HG03460 (cell line): ENCODE data around the gene SGIP1.

Experiments used
- ATAC-seq: cut with Tn5 transposase; IDR thresholded peaks from one replicate; pipeline ENCODE4 v1.9.1; 2021; ENCODE audit not compliant: unreplicated experiment

Gene SGIP1

GRCh38 chr1:66520655-66521054 lies 13.3 kb upstream of the SGIP1 start:
- ATAC-seq: no peak

GRCh38 chr1:66521721-66522365 lies 12.1 kb upstream of the SGIP1 start:
- no peak for ATAC-seq

GRCh38 chr1:66523562-66523961 lies 10.4 kb upstream of the SGIP1 start:
- no peak for ATAC-seq

GRCh38 chr1:66525086-66525485 lies 8.9 kb upstream of the SGIP1 start:
- no peak for ATAC-seq

GRCh38 chr1:66526036-66526435 lies 7.9 kb upstream of the SGIP1 start:
- no peak for ATAC-seq

GRCh38 chr1:66526991-66527390 lies 7.0 kb upstream of the SGIP1 start:
- ATAC-seq: no peak

GRCh38 chr1:66527686-66528085 lies 6.3 kb upstream of the SGIP1 start:
- no peak for ATAC-seq

GRCh38 chr1:66528580-66528979 lies 5.4 kb upstream of the SGIP1 start:
- no peak for ATAC-seq

GRCh38 chr1:66532214-66532613 lies 1.7 kb upstream of the SGIP1 start:
- ATAC-seq: no peak

- ATAC-seq: no peak
Measured at GRCh38 chr1:66532798-66533783, 862 bp upstream of the SGIP1 start.

- no peak for ATAC-seq
Measured at GRCh38 chr1:66535061-66535460, 1.1 kb downstream of the SGIP1 start.

- no peak for ATAC-seq
Measured at GRCh38 chr1:66535853-66536252, 1.9 kb downstream of the SGIP1 start.

GRCh38 chr1:66537718-66538117 lies 3.8 kb downstream of the SGIP1 start:
- ATAC-seq: no peak

- no peak for ATAC-seq
Measured at GRCh38 chr1:66539491-66539890, 5.5 kb downstream of the SGIP1 start.

GRCh38 chr1:66540434-66541032 lies 6.6 kb downstream of the SGIP1 start:
- no peak for ATAC-seq

- no peak for ATAC-seq
Measured at GRCh38 chr1:66542314-66542713, 8.4 kb downstream of the SGIP1 start.

- no peak for ATAC-seq
Measured at GRCh38 chr1:66542811-66543767, 9.1 kb downstream of the SGIP1 start.

- no peak for ATAC-seq
Measured at GRCh38 chr1:66546047-66546810, 12.3 kb downstream of the SGIP1 start.

GRCh38 chr1:66549017-66549416 lies 15.1 kb downstream of the SGIP1 start:
- no peak for ATAC-seq

GRCh38 chr1:66550243-66550642 lies 16.3 kb downstream of the SGIP1 start:
- ATAC-seq: no peak
